Lower leg skin (tissue), 3 donors: ENCODE data around the gene CABLES1.

Source experiments
- POLR2A ChIP-seq, 2 donors: fragments of 450-650 bp; IDR thresholded peaks; one replicate each; pipeline ENCODE4 v1.6.1; 2016 to 2017; ENCODE audit warnings: antibody characterized with exemption in 2 of 2, mild to moderate bottlenecking in 1 of 2, moderate library complexity in 1 of 2
- TF ChIP-seq, protein P1 (sequence below), 3 donors: fragments of 450-650 bp; IDR thresholded peaks; one replicate each; pipeline ENCODE4 v1.5.1; 2016; ENCODE audit warnings: antibody characterized with exemption in 3 of 3, mild to moderate bottlenecking in 3 of 3, moderate library complexity in 2 of 3

GRCh38 chr18:23209796-23210195 lies 74.5 kb downstream of the CABLES1 start:
- TF ChIP-seq, protein P1, sequence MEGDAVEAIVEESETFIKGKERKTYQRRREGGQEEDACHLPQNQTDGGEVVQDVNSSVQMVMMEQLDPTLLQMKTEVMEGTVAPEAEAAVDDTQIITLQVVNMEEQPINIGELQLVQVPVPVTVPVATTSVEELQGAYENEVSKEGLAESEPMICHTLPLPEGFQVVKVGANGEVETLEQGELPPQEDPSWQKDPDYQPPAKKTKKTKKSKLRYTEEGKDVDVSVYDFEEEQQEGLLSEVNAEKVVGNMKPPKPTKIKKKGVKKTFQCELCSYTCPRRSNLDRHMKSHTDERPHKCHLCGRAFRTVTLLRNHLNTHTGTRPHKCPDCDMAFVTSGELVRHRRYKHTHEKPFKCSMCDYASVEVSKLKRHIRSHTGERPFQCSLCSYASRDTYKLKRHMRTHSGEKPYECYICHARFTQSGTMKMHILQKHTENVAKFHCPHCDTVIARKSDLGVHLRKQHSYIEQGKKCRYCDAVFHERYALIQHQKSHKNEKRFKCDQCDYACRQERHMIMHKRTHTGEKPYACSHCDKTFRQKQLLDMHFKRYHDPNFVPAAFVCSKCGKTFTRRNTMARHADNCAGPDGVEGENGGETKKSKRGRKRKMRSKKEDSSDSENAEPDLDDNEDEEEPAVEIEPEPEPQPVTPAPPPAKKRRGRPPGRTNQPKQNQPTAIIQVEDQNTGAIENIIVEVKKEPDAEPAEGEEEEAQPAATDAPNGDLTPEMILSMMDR (IDR thresholded peaks at IDR 0.05): no peak
- no peak for TF ChIP-seq POLR2A (IDR thresholded peaks at IDR 0.05)
